GM12873 (cell line): ENCODE data around the gene MAP3K6.

Experiments used
- TF ChIP-seq, protein P1 (sequence below): IDR thresholded peaks from 2 replicates; pipeline ENCODE4 v1.5.1; 2012; ENCODE audit warnings: low read depth, mild to moderate bottlenecking, moderate library complexity, low read length, control low read depth; ENCODE audit not compliant: insufficient read depth; ENCODE audit errors: missing control alignments

Gene MAP3K6

DNA sequence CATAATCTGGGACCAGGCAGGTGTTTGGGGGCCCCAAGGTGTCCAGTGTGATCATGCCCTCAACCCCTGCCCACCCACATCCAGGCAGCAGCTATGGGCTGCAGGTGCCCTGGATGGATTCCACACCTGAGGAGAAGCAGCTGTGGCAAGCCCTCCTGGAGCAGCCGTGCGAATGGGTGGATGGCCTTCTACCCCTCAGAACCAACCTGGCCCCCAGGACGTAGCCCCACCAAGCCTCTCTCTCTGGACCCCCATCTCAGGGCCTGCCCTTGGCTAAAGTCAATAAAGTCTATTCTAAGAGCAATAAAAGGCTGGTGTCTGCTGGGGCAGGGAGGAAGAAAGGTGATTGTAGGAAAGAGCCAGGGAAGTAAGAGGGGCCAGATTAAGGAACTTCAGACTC, 13.1 kb downstream of the MAP3K6 start:
- TF ChIP-seq, protein P1, sequence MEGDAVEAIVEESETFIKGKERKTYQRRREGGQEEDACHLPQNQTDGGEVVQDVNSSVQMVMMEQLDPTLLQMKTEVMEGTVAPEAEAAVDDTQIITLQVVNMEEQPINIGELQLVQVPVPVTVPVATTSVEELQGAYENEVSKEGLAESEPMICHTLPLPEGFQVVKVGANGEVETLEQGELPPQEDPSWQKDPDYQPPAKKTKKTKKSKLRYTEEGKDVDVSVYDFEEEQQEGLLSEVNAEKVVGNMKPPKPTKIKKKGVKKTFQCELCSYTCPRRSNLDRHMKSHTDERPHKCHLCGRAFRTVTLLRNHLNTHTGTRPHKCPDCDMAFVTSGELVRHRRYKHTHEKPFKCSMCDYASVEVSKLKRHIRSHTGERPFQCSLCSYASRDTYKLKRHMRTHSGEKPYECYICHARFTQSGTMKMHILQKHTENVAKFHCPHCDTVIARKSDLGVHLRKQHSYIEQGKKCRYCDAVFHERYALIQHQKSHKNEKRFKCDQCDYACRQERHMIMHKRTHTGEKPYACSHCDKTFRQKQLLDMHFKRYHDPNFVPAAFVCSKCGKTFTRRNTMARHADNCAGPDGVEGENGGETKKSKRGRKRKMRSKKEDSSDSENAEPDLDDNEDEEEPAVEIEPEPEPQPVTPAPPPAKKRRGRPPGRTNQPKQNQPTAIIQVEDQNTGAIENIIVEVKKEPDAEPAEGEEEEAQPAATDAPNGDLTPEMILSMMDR, result no peak

DNA sequence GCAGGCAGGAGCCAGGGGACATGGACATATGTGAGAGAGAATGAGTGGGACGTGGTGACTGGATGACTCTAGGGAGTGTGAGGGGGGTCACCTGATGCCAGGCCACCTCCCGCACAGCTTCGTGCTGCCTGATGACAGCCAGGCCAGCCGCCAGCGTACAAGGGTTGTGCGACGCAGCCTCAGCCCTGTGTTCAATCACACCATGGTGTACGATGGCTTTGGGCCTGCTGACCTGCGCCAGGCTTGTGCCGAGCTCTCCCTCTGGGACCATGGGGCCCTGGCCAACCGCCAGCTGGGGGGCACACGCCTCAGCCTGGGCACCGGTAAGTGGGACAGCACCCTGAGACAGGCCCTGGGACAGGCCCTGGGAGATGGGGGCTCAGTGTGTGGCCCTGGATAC, 13.6 kb downstream of the MAP3K6 start:
- TF ChIP-seq, protein P1, result no peak

DNA sequence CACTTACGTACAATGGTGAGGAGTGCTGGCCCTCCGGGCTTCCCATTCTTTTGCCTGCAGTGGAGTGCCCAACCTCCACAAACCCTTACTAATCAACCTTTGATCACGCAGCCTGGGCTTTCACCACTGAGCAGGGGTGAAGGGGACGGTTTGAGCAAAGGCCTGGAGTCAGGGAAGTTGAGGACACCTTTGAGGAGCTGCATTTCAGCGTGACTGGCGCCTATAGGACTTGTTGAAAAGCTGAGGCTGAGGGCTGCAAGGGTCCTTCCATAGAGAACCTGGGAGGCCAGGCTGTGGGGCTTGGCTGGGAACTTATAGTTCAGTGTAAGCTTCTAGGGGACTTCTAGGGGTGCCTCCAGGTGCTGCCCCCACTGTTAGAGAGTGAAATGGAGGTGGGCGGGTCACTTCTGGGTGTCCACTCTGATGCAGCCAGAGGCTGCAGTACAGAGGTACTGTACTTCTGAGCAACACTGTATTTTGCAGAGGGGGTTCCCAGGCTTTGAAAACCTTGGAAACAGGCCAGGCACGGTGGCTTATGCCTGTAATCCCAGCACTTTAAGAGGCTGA, 15.1 kb downstream of the MAP3K6 start:
- TF ChIP-seq, protein P1, result no peak

DNA sequence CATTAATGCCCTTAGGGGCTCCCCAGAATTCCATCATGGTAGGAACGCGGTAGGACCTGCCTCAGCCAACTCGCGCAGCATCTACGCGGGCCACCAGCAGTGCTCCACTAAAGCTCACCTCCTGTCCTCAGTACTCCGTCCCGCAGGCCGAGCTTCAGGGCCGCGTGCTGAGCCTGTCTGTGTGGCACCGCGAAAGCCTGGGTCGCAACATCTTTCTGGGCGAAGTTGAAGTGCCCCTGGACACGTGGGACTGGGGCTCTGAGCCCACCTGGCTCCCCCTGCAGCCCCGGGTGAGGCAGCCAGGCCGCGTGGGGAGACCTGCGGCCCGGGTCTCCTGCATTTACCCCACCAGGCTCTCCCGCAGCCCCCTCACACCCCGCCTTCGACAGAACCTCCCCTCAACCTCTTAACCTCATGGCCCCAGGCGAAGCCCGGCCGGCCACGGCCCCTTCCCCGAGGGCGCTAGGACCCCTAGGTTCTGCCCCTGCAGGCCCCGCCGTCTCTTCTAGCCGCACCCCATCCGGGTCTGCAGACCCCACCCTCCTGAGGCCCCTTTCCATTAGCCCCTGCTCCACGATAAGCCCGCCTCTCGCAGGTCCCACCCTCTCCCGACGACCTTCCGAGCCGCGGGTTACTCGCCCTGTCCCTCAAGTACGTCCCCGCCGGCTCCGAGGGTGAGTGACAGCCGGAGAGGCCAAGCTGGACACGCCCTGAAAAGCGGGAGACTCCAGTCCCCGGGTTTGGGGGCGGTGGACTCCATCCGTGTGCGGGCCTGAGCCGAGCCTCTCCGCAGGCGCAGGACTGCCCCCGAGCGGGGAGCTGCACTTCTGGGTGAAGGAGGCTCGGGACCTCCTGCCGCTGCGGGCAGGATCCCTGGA, 15.9 kb downstream of the MAP3K6 start:
- TF ChIP-seq, protein P1, result no peak

DNA sequence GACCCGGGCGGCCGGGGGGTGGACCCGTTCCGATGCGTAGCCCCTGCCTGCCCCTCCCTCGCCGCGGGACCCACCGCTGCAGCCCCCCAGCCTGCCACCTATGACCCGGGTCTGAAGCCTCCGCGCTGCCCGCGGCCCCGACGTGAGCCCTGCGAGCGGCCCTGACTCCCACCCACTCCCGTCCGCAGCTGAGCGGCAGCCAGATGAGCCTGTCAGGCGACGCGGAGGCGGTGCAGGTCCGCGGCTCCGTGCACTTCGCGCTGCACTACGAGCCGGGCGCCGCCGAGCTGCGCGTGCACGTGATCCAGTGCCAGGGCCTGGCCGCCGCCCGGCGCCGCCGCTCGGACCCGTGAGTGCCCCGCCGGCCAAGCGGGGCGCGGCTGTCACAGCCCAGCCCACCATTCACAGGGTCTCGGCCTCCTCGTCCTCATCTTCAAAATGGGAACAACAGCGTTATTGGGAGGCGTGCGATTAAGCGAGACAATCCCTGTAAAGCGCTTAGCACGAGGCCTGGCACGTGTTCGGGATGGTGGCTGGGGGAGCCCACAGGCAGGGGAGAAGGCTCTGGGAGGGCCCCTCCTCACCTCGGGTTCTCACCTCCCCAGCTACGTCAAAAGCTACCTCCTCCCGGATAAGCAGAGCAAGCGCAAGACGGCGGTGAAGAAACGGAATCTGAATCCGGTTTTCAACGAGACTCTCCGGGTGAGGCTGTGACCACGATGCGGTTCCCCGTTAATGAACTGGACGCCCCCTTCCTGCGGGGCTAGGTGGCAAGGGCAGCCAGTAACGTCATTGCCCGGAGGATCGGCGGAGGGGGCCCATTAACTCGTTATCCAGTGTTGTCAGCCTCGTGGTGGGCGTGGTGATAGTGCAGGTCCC, 16.7 kb downstream of the MAP3K6 start:
- TF ChIP-seq, protein P1, result no peak

DNA sequence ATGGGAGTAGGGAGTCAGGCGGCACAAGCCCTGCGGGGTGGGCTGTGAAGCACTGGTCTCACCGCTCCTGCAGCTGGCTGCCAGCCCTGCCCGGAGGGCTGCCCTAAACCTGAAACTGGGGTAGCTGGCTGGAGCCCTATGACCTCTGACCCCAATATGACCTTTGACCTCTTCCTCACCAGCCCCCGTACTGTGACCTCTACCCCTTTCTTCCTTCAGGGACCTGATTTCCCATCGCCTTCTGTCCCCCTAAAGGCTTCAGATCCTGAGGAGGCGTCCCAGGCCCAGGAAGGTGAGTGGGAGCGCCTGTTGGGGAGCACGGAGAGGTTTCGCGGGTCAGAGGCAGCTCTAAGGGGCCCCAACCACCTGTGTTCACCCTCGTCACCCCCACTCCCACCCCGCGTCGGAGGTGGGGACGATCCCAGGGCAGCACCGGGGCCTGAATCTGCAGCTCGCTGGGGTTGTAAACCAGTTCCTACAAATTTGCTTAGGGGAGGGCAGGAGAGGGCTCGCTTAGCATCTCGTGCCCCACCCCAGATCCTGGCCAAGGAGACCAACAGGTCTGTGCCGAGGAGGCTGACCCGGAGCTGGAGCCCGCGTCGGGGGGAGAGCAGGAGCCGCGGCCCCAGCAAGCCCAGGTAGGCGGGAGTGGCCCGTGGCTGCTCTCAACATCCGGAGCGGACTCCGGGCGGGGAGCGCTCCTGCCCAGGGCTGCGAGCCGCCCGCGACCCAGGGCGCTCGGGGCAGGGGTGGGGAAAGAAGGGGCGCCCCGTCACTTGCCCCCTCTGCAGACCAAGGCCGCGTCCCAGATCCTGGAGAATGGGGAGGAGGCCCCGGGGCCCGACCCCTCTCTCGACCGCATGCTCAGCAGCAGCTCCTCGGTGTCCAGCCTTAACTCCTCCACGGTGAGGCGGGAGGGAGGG, 17.6 kb downstream of the MAP3K6 start:
- TF ChIP-seq, protein P1, result no peak
